Keratinocyte (primary cell): Measurements from ENCODE around the gene NRBP1.

Experiments used
- EZH2 ChIP-seq: IDR thresholded peaks from one replicate; pipeline ENCODE4 v1.6.1; 2012; ENCODE audit warnings: inconsistent platforms, mild to moderate bottlenecking, low read length, moderate library complexity
- TF ChIP-seq, protein P1 (sequence below), 3 experiments: IDR thresholded peaks in 1 of 3; conservative IDR thresholded peaks in 1 of 3; optimal IDR thresholded peaks in 1 of 3; 2 replicates in 2 of 3; 3 replicates in 1 of 3; pipeline versions ENCODE3 to v1.5.1; 2011; ENCODE audit warnings: low read length in 3 of 3, mild to moderate bottlenecking in 3 of 3, moderate library complexity in 2 of 3, control low read depth in 1 of 3, inconsistent platforms in 1 of 3; ENCODE audit not compliant: insufficient read depth in 2 of 3; ENCODE audit errors: extremely low read depth in 1 of 3

GRCh38 chr2:27378809-27379290 is 49.6 kb upstream of the NRBP1 start:
- TF ChIP-seq EZH2: no peak
- TF ChIP-seq, protein P1, sequence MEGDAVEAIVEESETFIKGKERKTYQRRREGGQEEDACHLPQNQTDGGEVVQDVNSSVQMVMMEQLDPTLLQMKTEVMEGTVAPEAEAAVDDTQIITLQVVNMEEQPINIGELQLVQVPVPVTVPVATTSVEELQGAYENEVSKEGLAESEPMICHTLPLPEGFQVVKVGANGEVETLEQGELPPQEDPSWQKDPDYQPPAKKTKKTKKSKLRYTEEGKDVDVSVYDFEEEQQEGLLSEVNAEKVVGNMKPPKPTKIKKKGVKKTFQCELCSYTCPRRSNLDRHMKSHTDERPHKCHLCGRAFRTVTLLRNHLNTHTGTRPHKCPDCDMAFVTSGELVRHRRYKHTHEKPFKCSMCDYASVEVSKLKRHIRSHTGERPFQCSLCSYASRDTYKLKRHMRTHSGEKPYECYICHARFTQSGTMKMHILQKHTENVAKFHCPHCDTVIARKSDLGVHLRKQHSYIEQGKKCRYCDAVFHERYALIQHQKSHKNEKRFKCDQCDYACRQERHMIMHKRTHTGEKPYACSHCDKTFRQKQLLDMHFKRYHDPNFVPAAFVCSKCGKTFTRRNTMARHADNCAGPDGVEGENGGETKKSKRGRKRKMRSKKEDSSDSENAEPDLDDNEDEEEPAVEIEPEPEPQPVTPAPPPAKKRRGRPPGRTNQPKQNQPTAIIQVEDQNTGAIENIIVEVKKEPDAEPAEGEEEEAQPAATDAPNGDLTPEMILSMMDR (optimal IDR thresholded peaks at IDR 0.05 in 1 of 3, IDR thresholded peaks at IDR 0.05 in 1 of 3, conservative IDR thresholded peaks at IDR 0.05 in 1 of 3; ENCODE audit: extremely low read depth in 1 of 3, insufficient read depth in 2 of 3, low read length in 3 of 3): no peak
